Thyroid gland (tissue), 4 donors: ENCODE results near the gene NR2C1. TPM values are rescaled to one million over a fixed set of nuclear protein-coding genes. Genes with fewer than 3 reads are reported as not detected.
"Not testable (repeated sequence)": the region's sequence is repeated elsewhere in the genome, so short reads cannot be mapped to it uniquely, and the experiment has no call there.

Source experiments
- DNase-seq, 2 donors: peaks; one replicate each; pipeline ENCODE4 v3.0.0-alpha.2; 2019
- H3K27ac ChIP-seq, 3 donors: fragments of 200-600 bp; sonication (generic); 1 replicate in 2 of 3; 2 replicates in 1 of 3; pipeline ENCODE4 v1.5.1; 2016 to 2019; ENCODE audit warnings: mild to moderate bottlenecking in 1 of 3, moderate library complexity in 1 of 3
- H3K27me3 ChIP-seq: fragments of 200-600 bp; sonication (generic); one replicate; pipeline ENCODE4 v1.5.1; 2019
- H3K36me3 ChIP-seq, 2 donors: fragments of 200-600 bp; sonication (generic); one replicate each; pipeline ENCODE4 v1.5.1; 2016 to 2019
- H3K4me1 ChIP-seq, 2 donors: fragments of 200-600 bp; sonication (generic); one replicate each; pipeline ENCODE4 v1.5.1; 2017 to 2019
- H3K4me3 ChIP-seq, 3 donors: fragments of 200-600 bp; sonication (generic); replicated peaks in 1 of 3; 1 replicate in 2 of 3; 2 replicates in 1 of 3; pipeline ENCODE4 v1.5.1; 2016; ENCODE audit warnings: mild to moderate bottlenecking in 1 of 3
- H3K9me3 ChIP-seq: fragments of 200-600 bp; sonication (generic); one replicate; pipeline ENCODE4 v1.5.1; 2017
- POLR2A ChIP-seq, 2 donors: fragments of 450-650 bp; IDR thresholded peaks; one replicate each; pipeline ENCODE4 v1.6.1; 2017; ENCODE audit warnings: antibody characterized with exemption in 2 of 2, mild to moderate bottlenecking in 2 of 2, moderate library complexity in 1 of 2
- WGBS, 2 donors: methylation state at CpG; one replicate each; pipeline ENCODE4 v1.1.5; 2017; 5-methylcytosine and 5-hydroxymethylcytosine counted together
- intact Hi-C: fragments of 100-400 bp; cut with DNase I; formaldehyde crosslinking; loops from one replicate; pipeline ENCODE4 v1.15.1; 2023
- total RNA-seq, 4 donors: library from RNA; depleted of rRNA; stranded (reverse); fragments of >200 nt; gene quantifications; one replicate each; pipeline ENCODE4 v1.2.3, GENCODE V29; 2016
- TF ChIP-seq, protein P1 (sequence below), 6 experiments: fragments of 200-600 bp in 3 of 6; fragments of 450-650 bp in 3 of 6; sonication (generic) in 3 of 6; IDR thresholded peaks; one replicate each; pipeline ENCODE4 v1.5.1; 2016 to 2019; ENCODE audit warnings: antibody characterized with exemption in 6 of 6, mild to moderate bottlenecking in 2 of 6, inconsistent platforms in 1 of 6, moderate library complexity in 1 of 6

Gene NR2C1
- total RNA-seq, 4 donors from 2014 or later: 69.6 to 248 (median 103) TPM

DNA sequence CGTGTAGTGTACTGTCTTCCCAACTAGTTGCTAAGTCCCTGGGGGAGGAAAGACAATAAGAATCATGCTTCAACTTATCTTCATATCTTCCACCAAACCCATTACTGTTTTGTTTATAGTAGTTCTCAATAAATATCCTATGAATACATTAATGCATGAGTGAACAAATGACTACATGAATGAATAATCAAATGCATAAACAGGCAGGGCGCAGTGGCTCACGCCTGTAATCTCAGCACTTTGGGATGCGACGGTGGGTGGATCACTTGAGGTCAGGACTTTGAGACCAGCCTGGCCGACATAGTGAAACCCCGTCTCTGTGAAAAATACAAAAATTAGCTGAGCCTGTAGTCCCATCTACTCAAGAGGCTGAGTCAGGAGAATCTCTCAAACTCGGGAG, 32.1 kb upstream of the NR2C1 start:
- WGBS, 2 donors: 89 to 94% methylated on average over 8 of the region's 8 CpGs
- DNase-seq: no peak
- no peaks in the 10 kb centered on the region for H3K9me3 ChIP-seq
- H3K27ac ChIP-seq: no peak overlapping the region
- H3K36me3 ChIP-seq: peaks cover 3 to 5% of the 10 kb centered on the region in 2 donors
- TF ChIP-seq POLR2A (IDR thresholded peaks at IDR 0.05): no peak
- TF ChIP-seq, protein P1, sequence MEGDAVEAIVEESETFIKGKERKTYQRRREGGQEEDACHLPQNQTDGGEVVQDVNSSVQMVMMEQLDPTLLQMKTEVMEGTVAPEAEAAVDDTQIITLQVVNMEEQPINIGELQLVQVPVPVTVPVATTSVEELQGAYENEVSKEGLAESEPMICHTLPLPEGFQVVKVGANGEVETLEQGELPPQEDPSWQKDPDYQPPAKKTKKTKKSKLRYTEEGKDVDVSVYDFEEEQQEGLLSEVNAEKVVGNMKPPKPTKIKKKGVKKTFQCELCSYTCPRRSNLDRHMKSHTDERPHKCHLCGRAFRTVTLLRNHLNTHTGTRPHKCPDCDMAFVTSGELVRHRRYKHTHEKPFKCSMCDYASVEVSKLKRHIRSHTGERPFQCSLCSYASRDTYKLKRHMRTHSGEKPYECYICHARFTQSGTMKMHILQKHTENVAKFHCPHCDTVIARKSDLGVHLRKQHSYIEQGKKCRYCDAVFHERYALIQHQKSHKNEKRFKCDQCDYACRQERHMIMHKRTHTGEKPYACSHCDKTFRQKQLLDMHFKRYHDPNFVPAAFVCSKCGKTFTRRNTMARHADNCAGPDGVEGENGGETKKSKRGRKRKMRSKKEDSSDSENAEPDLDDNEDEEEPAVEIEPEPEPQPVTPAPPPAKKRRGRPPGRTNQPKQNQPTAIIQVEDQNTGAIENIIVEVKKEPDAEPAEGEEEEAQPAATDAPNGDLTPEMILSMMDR (IDR thresholded peaks at IDR 0.05): no peak
- peaks cover 3 to 4% of the 10 kb centered on the region in 2 donors for H3K4me1 ChIP-seq
- intact Hi-C loops: no loop called here
- H3K27me3 ChIP-seq: no peaks in the 10 kb centered on the region
- H3K4me3 ChIP-seq: no peak overlapping the region

DNA sequence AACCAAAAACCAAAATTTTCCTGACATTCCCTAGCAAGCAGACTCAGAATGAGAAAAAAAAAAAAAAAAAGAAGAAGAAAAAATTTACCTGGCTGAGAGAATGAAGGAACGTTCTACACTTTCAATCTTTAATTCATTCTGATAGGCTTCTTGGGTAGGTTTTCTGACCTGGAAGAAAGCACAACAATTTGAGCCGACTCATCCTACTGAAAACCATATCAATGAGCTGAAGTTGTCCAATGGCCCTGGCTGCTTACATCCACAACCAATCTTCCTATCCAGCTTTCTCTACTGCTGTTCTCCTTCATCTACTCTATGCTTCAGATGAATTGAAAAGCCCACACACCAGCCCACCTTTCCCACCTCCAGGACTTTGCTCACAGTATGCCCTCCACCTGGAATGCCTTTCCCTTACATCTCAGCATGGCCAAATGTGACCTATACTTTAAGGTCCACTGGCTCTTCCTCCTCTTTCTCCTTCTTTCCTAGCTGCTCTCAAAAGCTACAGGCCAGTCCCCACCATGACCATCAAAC, 31.6 kb upstream of the NR2C1 start:
- Histone ChIP-seq H3K4me1 (peaks cover 3 to 4% of the 10 kb centered on the region in 2 donors), H3K27me3 (no peaks in the 10 kb centered on the region), H3K4me3 (no peak overlapping the region), H3K9me3 (no peaks in the 10 kb centered on the region), H3K27ac (peak overlapping the region in 1 of 3 donors; percentile 56), H3K36me3 (peaks cover 3 to 5% of the 10 kb centered on the region in 2 donors)
- no peak for TF ChIP-seq POLR2A (IDR thresholded peaks at IDR 0.05)
- TF ChIP-seq, protein P1 (IDR thresholded peaks at IDR 0.05): no peak
- 94 to 96% methylated on average over 2 of the region's 2 CpGs for WGBS, 2 donors
- DNase-seq: no peak
- intact Hi-C loops: no loop called here

DNA sequence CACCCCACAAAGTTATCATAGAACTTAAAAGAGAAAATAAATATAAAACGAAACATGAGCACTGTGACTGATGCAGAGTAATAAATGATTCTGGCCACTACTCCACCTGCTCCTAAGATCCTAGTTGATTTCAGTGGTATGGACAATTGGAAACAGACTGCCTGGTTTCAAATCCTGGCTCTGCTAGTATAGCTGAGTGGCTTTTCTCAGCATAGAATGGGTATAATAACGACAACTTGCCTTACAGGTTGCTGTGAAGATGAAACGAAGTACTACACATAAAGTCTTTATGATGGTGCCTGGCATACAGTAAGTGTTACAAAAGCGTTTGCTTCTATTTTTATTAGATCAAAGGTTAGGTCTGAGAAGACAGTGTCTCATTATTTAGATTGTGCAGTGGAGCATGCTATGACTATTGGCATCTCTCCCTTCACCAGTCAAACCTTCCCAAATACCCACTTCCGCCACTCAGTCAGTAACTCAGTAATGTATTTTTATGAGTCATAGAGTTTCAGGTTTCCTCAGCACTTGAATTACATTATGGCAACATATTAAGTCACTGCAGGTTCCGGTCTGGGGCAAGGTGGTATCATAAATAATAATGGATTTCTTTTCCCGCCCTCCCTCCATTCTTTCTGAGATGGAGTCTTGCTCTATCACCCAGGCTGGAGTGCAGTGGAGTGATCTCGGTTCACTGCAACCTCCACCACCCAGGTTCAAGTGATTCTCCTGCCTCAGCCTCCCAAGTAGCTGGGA, 29.7 kb upstream of the NR2C1 start:
- 89 to 94% methylated on average over 8 of the region's 8 CpGs for WGBS, 2 donors
- Histone ChIP-seq H3K27me3 (no peaks in the 10 kb centered on the region), H3K27ac (peak overlapping the region in 2 of 3 donors; percentile 7 to 16), H3K4me1 (peaks cover 3 to 4% of the 10 kb centered on the region in 2 donors), H3K36me3 (peaks cover 3 to 5% of the 10 kb centered on the region in 2 donors), H3K9me3 (no peaks in the 10 kb centered on the region), H3K4me3 (no peak overlapping the region)
- intact Hi-C loops: no loop called here
- TF ChIP-seq, protein P1 (IDR thresholded peaks at IDR 0.05): no peak
- TF ChIP-seq POLR2A (IDR thresholded peaks at IDR 0.05): no peak
- DNase-seq: no peak

DNA sequence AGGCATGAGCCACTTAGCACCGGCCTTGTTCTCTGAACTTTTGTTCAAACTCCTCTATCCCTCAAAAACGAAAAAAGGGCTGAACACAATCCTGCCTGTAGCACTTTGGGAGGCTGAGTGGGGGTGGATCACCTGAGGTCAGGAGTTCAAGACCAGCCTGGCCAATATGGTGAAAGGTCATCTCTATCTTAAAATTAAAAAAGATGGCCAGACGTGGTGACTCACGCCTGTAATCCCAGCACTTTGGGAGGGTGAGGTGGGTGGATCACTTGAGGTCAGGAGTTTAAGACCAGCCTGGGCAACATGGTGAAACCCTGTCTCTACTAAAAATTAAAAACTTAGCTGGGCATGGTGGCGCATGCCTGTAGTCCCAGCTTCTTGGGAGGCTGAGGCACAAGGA, 28.5 kb upstream of the NR2C1 start:
- 92 to 100% methylated on average over 5 of the region's 5 CpGs for WGBS, 2 donors
- H3K9me3 ChIP-seq, H3K36me3 ChIP-seq, DNase-seq, H3K4me3 ChIP-seq, H3K27ac ChIP-seq, H3K4me1 ChIP-seq, H3K27me3 ChIP-seq, intact Hi-C loops: not testable (repeated sequence)

DNA sequence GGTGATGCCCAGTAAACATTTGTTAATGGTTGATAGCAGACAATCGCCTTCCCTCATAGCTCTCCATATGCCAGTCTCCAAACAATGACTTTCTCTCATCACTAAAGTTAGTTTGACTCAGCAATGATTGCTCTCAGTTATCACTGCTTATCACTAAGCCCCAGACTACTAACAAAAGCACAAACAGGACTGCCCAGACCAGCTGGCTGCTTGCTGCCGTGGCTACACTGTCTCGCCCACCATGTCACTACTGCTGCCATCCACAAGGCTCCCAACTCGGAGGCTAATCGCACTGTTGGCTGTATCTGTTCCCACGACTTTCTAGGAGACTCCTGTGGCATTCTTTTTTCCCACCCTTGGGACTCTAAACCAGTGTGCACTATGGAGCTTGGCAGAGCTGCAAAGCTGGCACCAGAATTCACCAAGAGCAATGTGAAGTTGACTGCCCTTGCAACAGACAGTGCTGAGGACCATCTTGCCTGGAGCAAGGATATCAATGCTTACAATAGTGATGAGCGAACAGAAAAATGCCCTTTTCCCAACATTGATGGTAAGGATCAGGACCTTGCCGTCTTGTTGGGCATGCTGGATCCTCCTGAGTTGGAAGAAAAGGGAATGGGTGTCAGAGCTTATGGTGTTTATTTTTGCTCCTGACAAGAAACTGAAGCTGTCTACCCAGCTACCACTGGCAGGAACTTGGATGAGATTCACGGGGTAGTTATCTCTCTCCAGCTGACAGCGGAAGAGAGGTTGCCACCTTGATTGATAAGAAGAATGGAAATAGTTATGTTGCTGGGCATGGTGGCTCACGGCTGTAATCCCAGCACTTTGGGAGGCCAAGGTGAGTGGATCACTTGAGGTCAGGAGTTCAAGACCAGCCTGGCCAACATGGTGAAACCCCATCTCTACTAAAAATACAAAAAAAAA, 27.1 kb upstream of the NR2C1 start:
- 88 to 94% methylated on average over 11 of the region's 11 CpGs for WGBS, 2 donors
- intact Hi-C loops: no loop called here
- H3K4me3 ChIP-seq: no peak overlapping the region
- H3K9me3 ChIP-seq: no peaks in the 10 kb centered on the region
- TF ChIP-seq, protein P1 (IDR thresholded peaks at IDR 0.05): no peak
- TF ChIP-seq POLR2A (IDR thresholded peaks at IDR 0.05): no peak
- H3K4me1 ChIP-seq: peaks cover 4 to 9% of the 10 kb centered on the region in 2 donors
- no peaks in the 10 kb centered on the region for H3K27me3 ChIP-seq
- peaks cover 3 to 5% of the 10 kb centered on the region in 2 donors for H3K36me3 ChIP-seq
- no peak overlapping the region for H3K27ac ChIP-seq
- DNase-seq: no peak
